Glutamatergic neuron (in vitro differentiated cells): Measurements from ENCODE around the gene TRAK1. TPM values are rescaled to one million over a fixed set of nuclear protein-coding genes. Genes with fewer than 3 reads are reported as not detected.
A peak's percentile ranks its signal among the peaks of the same experiment; 100 is the strongest.

ENCODE experiments used
- DNase-seq: peaks from one replicate; pipeline ENCODE4 v3.0.0; 2022
- H3K27ac Mint-ChIP-seq: one replicate; pipeline ENCODE4 v1.8.0; 2020; ENCODE audit warnings: mild to moderate bottlenecking, mixed read lengths, inconsistent platforms; ENCODE audit not compliant: unreplicated experiment
- H3K27me3 Mint-ChIP-seq: one replicate; pipeline ENCODE4 v1.8.0; 2020; ENCODE audit warnings: mild to moderate bottlenecking, moderate library complexity, mixed read lengths, inconsistent platforms; ENCODE audit not compliant: unreplicated experiment
- H3K36me3 Mint-ChIP-seq: one replicate; pipeline ENCODE4 v1.8.0; 2020; ENCODE audit warnings: mild to moderate bottlenecking, mixed read lengths, inconsistent platforms; ENCODE audit not compliant: unreplicated experiment
- H3K4me1 Mint-ChIP-seq: one replicate; pipeline ENCODE4 v1.8.0; 2020; ENCODE audit warnings: mild to moderate bottlenecking, low read depth, mixed read lengths, inconsistent platforms; ENCODE audit not compliant: unreplicated experiment
- H3K4me3 Mint-ChIP-seq: one replicate; pipeline ENCODE4 v1.8.0; 2020; ENCODE audit warnings: mild to moderate bottlenecking, mixed read lengths, inconsistent platforms; ENCODE audit not compliant: unreplicated experiment
- H3K9me3 Mint-ChIP-seq: one replicate; pipeline ENCODE4 v1.8.0; 2020; ENCODE audit warnings: mild to moderate bottlenecking, moderate library complexity, mixed read lengths, inconsistent platforms; ENCODE audit not compliant: unreplicated experiment
- CTCF ChIP-seq: fragments of 200-600 bp; sonication (generic); IDR thresholded peaks from one replicate; pipeline ENCODE4 v1.5.0; 2021; ENCODE audit not compliant: partially characterized antibody, unreplicated experiment
- total RNA-seq: library from RNA; stranded (reverse); fragmentation: NEBNext Ultra II Directional; extraction: Animal tissue kit (Norgen Biotek cat#: 25700); gene quantifications from one replicate; pipeline ENCODE4 v1.2.1, GENCODE V29; 2021; ENCODE audit not compliant: unreplicated experiment

The TRAK1 gene
- total RNA-seq, 1 donor from 2014 or later = 308 TPM

GRCh38 chr3:42123012-42123581 is 31.9 kb downstream of the TRAK1 start:
- TF ChIP-seq CTCF = no peak
- H3K27me3 Mint-ChIP-seq = peaks cover 13% of the 10 kb centered on the region
- peaks cover 18% of the 10 kb centered on the region for H3K9me3 Mint-ChIP-seq
- peak overlapping the region; percentile 22 for H3K4me3 Mint-ChIP-seq
- H3K27ac Mint-ChIP-seq = peak overlapping the region; percentile 19
- peaks cover 38% of the 10 kb centered on the region for H3K4me1 Mint-ChIP-seq
- no peak for DNase-seq
- peaks cover 5% of the 10 kb centered on the region for H3K36me3 Mint-ChIP-seq

GRCh38 chr3:42123824-42124658 is 32.9 kb downstream of the TRAK1 start:
- H3K27me3 Mint-ChIP-seq = peaks cover 13% of the 10 kb centered on the region
- H3K27ac Mint-ChIP-seq = peak overlapping the region; percentile 44
- no peak for DNase-seq
- peaks cover 32% of the 10 kb centered on the region for H3K4me1 Mint-ChIP-seq
- peaks cover 5% of the 10 kb centered on the region for H3K36me3 Mint-ChIP-seq
- peaks cover 19% of the 10 kb centered on the region for H3K9me3 Mint-ChIP-seq
- TF ChIP-seq CTCF = no peak
- no peak overlapping the region for H3K4me3 Mint-ChIP-seq

- H3K36me3 Mint-ChIP-seq = peaks cover 5% of the 10 kb centered on the region
- peaks cover 20% of the 10 kb centered on the region for H3K9me3 Mint-ChIP-seq
- H3K4me1 Mint-ChIP-seq = peaks cover 20% of the 10 kb centered on the region
These were observed 36.1 kb downstream of the TRAK1 start for GRCh38 chr3:42127226-42127625.

GRCh38 chr3:42128526-42128925 is 37.4 kb downstream of the TRAK1 start:
- Mint-ChIP-seq H3K9me3 (peaks cover 22% of the 10 kb centered on the region), H3K27me3 (peaks cover 11% of the 10 kb centered on the region), H3K27ac (no peak overlapping the region), H3K4me1 (peaks cover 7% of the 10 kb centered on the region), H3K4me3 (no peak overlapping the region), H3K36me3 (peaks cover 8% of the 10 kb centered on the region)
- no peak for DNase-seq
- no peak for TF ChIP-seq CTCF

More at GRCh38 chr3:42127226-42127625, 36.1 kb downstream of the TRAK1 start:
- no peak for DNase-seq
- H3K4me3 Mint-ChIP-seq = no peak overlapping the region
- no peak overlapping the region for H3K27ac Mint-ChIP-seq
- H3K27me3 Mint-ChIP-seq = peaks cover 15% of the 10 kb centered on the region
- TF ChIP-seq CTCF = no peak
